PC-9 (cell line): Measurements from ENCODE around the gene YIF1B. TPM values are rescaled to one million over a fixed set of nuclear protein-coding genes. Genes with fewer than 3 reads are reported as not detected.

Source experiments
- BruUV-seq: library from RNA; stranded (reverse); fragments of 400-500 nt; replicated peaks from 2 replicates; lab custom pipeline; 2021; lab: Mats Ljungman, UMichigan
- CTCF ChIA-PET: fragments of 300-600 bp; sonication (Branson Sonifier 250); formaldehyde crosslinking; loops from one replicate; lab custom pipeline; 2022; ENCODE audit warnings: antibody characterized with exemption; lab: Charles Lee
- POLR2A ChIA-PET: fragments of 300-600 bp; sonication (Branson Sonifier 250); formaldehyde crosslinking; loops from one replicate; lab custom pipeline; 2022; ENCODE audit warnings: antibody characterized with exemption; ENCODE audit not compliant: unreplicated experiment; lab: Charles Lee
- DNase-seq, 2 experiments: peaks; one replicate each; pipeline versions ENCODE4 v3.0.0 to v3.0.0-alpha.2; 2015 to 2022; ENCODE audit warnings: mixed read lengths in 1 of 2
- H2AFZ ChIP-seq: fragments of 200-600 bp; sonication (generic); 2 replicates; pipeline ENCODE4 v1.8.1; 2017; ENCODE audit warnings: antibody characterized with exemption
- H3F3A ChIP-seq: fragments of 200-600 bp; sonication (generic); 2 replicates; pipeline ENCODE4 v1.8.1; 2017; ENCODE audit warnings: antibody characterized with exemption, mild to moderate bottlenecking, low read depth; ENCODE audit not compliant: insufficient read depth
- H3K27ac ChIP-seq: fragments of 200-600 bp; sonication (generic); 2 replicates; pipeline ENCODE4 v1.6.1; 2016; ENCODE audit warnings: mixed run types
- H3K27me3 ChIP-seq: fragments of 200-600 bp; sonication (generic); 2 replicates; pipeline ENCODE4 v1.6.1; 2016; ENCODE audit warnings: low read depth, mixed run types; ENCODE audit not compliant: insufficient read depth
- H3K36me3 ChIP-seq: fragments of 200-600 bp; sonication (generic); 2 replicates; pipeline ENCODE4 v1.6.1; 2016; ENCODE audit warnings: low read depth, mixed run types
- H3K4me1 ChIP-seq: fragments of 200-600 bp; sonication (generic); replicated peaks from 2 replicates; pipeline ENCODE4 v1.6.1; 2016; ENCODE audit warnings: mixed run types; ENCODE audit not compliant: insufficient read depth
- H3K4me2 ChIP-seq: fragments of 200-600 bp; sonication (generic); 2 replicates; pipeline ENCODE4 v1.6.1; 2017; ENCODE audit warnings: mixed run types
- H3K4me3 ChIP-seq: fragments of 200-600 bp; sonication (generic); 2 replicates; pipeline ENCODE4 v1.6.1; 2016; ENCODE audit warnings: mixed run types
- H3K79me2 ChIP-seq: fragments of 200-600 bp; sonication (generic); 2 replicates; pipeline ENCODE4 v1.6.1; 2017; ENCODE audit warnings: low read depth, mixed run types
- H3K9me2 ChIP-seq: fragments of 200-600 bp; sonication (generic); 2 replicates; pipeline ENCODE4 v1.8.1; 2017; ENCODE audit warnings: mild to moderate bottlenecking; ENCODE audit not compliant: insufficient read depth
- H3K9me3 ChIP-seq: fragments of 200-600 bp; sonication (generic); 2 replicates; pipeline ENCODE4 v1.8.1; 2016; ENCODE audit warnings: low read depth; ENCODE audit not compliant: insufficient read depth
- H4K20me1 ChIP-seq: fragments of 200-600 bp; sonication (generic); 2 replicates; pipeline ENCODE4 v1.8.1; 2017; ENCODE audit not compliant: insufficient read depth
- EZH2 ChIP-seq: fragments of 200-600 bp; sonication (generic); IDR thresholded peaks from 2 replicates; pipeline ENCODE4 v1.8.0; 2017; ENCODE audit warnings: antibody characterized with exemption, low read depth
- intact Hi-C: fragments of 100-400 bp; cut with micrococcal nuclease; formaldehyde crosslinking; loops from one replicate; pipeline ENCODE4 v1.10.0; 2022; ENCODE audit not compliant: unreplicated experiment
- total RNA-seq: library from RNA; stranded (reverse); gene quantifications from 2 replicates; pipeline ENCODE4 v1.2.3, GENCODE V29; 2021
- TF ChIP-seq, protein P1 (sequence below): fragments of 200-600 bp; sonication (generic); conservative IDR thresholded peaks from 2 replicates; pipeline ENCODE4 v1.6.1; 2017; ENCODE audit warnings: mixed run types, antibody characterized with exemption, mild to moderate bottlenecking, moderate library complexity

The YIF1B gene
- total RNA-seq, 1 experiment from 2014 or later: 39.8 TPM

DNA sequence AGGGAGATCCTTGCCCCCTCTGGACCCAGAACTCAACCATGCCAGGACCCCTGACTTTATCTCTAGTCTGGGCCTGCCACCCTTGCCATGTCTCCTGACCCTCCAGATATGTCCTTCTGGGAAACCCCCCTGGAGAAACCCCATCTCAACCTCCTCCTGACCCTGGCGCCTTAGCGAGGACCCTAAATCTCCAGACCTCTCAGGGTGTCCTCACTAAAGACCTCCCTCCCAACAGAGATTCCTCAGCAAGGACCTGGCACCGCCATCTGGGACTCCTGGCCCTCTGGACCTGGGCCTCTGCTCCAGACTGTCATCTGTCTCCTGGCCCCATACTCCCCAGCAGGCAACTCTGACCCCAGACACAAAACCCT, 5.2 kb upstream of the YIF1B start:
- no peak for DNase-seq
- intact Hi-C loops: no loop called here
- Histone ChIP-seq H3F3A (peaks cover 16% of the 10 kb centered on the region; the same call in 1 of the 2 replicates), H3K4me2 (no peak overlapping the region), H2AFZ (no peak overlapping the region), H3K9me2 (no peaks in the 10 kb centered on the region), H3K36me3 (no peaks in the 10 kb centered on the region), H3K4me3 (no peak overlapping the region), H3K9me3 (no peaks in the 10 kb centered on the region), H3K4me1 (0 out of 2 replicates have a peak, but pooled peaks cover 7% of the 10 kb centered on the region), H3K79me2 (no peaks in the 10 kb centered on the region), H4K20me1 (no peaks in the 10 kb centered on the region), H3K27ac (no peak overlapping the region), H3K27me3 (peaks cover 17% of the 10 kb centered on the region)
- ChIA-PET POLR2A (no interaction called here), CTCF (interaction anchor here (0.6 kb wide), 1 partner anchor 424 kb away, joined by 9 read pairs; no protein-coding TSS in a partner anchor)
- BruUV-seq: no TSS peak
- TF ChIP-seq EZH2: no peak

DNA sequence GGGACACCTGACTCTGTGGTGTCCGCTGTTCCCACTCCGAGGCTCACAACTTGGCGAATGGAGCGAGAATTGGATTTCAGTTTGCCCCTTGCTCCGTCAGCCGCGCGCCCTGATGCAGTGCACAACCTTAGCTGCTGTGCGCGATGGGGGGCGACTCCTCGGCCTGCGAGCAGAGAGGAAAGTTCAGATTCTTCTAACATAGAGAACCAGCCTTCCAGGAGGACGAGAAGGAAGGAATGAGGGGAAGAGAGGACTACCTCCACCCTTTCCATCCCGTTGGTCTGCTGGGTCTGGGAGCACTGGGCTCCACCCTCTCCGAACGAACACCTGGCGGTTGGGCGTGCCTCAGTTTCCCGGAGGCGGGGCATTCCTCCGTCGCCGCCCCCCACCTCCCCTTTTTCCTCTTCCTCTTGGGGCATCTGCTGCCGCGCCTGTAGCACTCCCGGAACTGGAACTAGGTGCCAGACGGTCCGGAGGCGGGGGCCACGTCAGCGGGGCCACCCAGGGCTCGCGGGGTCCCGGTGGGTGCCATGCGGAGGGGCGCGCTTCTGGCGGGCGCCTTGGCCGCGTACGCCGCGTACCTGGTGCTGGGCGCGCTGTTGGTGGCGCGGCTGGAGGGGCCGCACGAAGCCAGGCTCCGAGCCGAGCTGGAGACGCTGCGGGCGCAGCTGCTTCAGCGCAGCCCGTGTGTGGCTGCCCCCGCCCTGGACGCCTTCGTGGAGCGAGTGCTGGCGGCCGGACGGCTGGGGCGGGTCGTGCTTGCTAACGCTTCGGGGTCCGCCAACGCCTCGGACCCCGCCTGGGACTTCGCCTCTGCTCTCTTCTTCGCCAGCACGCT, 3.9 kb upstream of the YIF1B start, which contains the start of gene KCNK6:
TSS of gene KCNK6 (plus strand) at position 425 of the 838 bp plus-strand sequence. CDS start at position 531, 106 bp downstream.
- H2AFZ ChIP-seq: no peak within 1 kb of the TSS

DNA sequence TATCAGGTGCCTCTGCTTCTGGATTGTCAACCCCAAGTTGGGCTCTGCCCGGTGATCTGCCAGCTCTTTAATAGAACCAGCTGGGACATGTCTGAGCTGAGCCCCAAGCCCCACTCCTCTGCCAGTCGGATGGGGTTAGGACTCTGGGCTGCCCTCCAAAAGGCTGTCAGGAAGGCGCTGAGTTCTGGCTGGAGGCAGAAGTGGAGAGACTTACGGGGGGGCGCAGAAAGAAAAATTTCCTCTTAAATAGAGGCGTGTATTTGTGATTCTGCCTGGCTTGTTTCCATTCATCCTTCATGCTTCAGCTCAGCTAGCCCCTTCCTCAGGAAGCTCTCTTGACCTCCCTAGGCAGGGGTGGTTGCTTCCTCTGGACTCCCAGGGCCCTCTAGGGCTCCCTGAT, 2.9 kb upstream of the YIF1B start:
- H3K27ac ChIP-seq: no peak overlapping the region
- H3K36me3 ChIP-seq: no peaks in the 10 kb centered on the region
- peaks cover 34% of the 10 kb centered on the region; the same call in 1 of the 2 replicates for H3F3A ChIP-seq
- no peak overlapping the region for H2AFZ ChIP-seq
- H3K4me1 ChIP-seq: peaks cover 21% of the 10 kb centered on the region; the same call in 1 of the 2 replicates
- peaks cover 9% of the 10 kb centered on the region for H3K79me2 ChIP-seq
- H3K9me2 ChIP-seq: no peaks in the 10 kb centered on the region
- BruUV-seq: no TSS peak
- intact Hi-C loops: loop anchor here (5.0 kb wide), 2 partner anchors 76 to 416 kb away; no protein-coding TSS in a partner anchor
- no peak for TF ChIP-seq EZH2
- TF ChIP-seq, protein P1, sequence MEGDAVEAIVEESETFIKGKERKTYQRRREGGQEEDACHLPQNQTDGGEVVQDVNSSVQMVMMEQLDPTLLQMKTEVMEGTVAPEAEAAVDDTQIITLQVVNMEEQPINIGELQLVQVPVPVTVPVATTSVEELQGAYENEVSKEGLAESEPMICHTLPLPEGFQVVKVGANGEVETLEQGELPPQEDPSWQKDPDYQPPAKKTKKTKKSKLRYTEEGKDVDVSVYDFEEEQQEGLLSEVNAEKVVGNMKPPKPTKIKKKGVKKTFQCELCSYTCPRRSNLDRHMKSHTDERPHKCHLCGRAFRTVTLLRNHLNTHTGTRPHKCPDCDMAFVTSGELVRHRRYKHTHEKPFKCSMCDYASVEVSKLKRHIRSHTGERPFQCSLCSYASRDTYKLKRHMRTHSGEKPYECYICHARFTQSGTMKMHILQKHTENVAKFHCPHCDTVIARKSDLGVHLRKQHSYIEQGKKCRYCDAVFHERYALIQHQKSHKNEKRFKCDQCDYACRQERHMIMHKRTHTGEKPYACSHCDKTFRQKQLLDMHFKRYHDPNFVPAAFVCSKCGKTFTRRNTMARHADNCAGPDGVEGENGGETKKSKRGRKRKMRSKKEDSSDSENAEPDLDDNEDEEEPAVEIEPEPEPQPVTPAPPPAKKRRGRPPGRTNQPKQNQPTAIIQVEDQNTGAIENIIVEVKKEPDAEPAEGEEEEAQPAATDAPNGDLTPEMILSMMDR: no peak
- no peak overlapping the region for H3K4me3 ChIP-seq
- peaks cover 17% of the 10 kb centered on the region for H3K27me3 ChIP-seq
- H4K20me1 ChIP-seq: no peaks in the 10 kb centered on the region
- ChIA-PET POLR2A (no interaction called here), CTCF (interaction anchor here (0.7 kb wide), 1 partner anchor 599 kb away, joined by 5 read pairs; no protein-coding TSS in a partner anchor)
- no peaks in the 10 kb centered on the region for H3K9me3 ChIP-seq
- H3K4me2 ChIP-seq: no peak overlapping the region
- DNase-seq: no peak

More for the DNA sequence above, 3.9 kb upstream of the YIF1B start, which contains the start of gene KCNK6:
- Histone ChIP-seq H4K20me1 (no peaks in the 10 kb centered on the region), H3K9me2 (no peaks in the 10 kb centered on the region), H3K27me3 (peaks cover 17% of the 10 kb centered on the region), H3K4me2 (peak within 1 kb of the TSS; percentile 44), H3K4me3 (no peak within 1 kb of the TSS), H3K9me3 (no peaks in the 10 kb centered on the region), H3K27ac (no peak within 1 kb of the TSS), H3K36me3 (no peaks in the 10 kb centered on the region), H3K4me1 (peaks cover 14% of the 10 kb centered on the region; the same call in 1 of the 2 replicates), H3F3A (peaks cover 25% of the 10 kb centered on the region; the same call in 1 of the 2 replicates), H3K79me2 (peaks cover 7% of the 10 kb centered on the region)
- DNase-seq: peak in 1 of 2 experiments; percentile 46
- ChIA-PET CTCF (no interaction called here), POLR2A (no interaction called here)
- TF ChIP-seq, protein P1: no peak
- TF ChIP-seq EZH2: no peak
- no TSS peak for BruUV-seq
- intact Hi-C loops: loop anchor here (5.0 kb wide), 2 partner anchors 77 to 417 kb away; no protein-coding TSS in a partner anchor
